HL-60 (cell line): ENCODE results near the gene LMBRD1.

Experiments used
- DNase-seq, 2 experiments: peaks; one replicate each; pipeline ENCODE4 v3.0.0-alpha.2; 2010 to 2020; ENCODE audit warnings: low read depth in 1 of 2, low spot score in 1 of 2
- H3K27ac ChIP-seq: fragments of 250-450 bp; sonication (Bioruptor Pico); replicated peaks from 2 replicates; pipeline ENCODE4 v1.5.1; 2020; ENCODE audit warnings: mild to moderate bottlenecking, moderate library complexity
- H3K27me3 ChIP-seq: fragments of 250-450 bp; sonication (Bioruptor Pico); 2 replicates; pipeline ENCODE4 v1.5.1; 2021; ENCODE audit warnings: mild to moderate bottlenecking, moderate library complexity; ENCODE audit not compliant: insufficient read depth, poor library complexity, severe bottlenecking
- H3K4me3 ChIP-seq: replicated peaks from 2 replicates; pipeline ENCODE4 v1.5.1; 2011; ENCODE audit warnings: mild to moderate bottlenecking, control low read depth, low read length; ENCODE audit not compliant: insufficient read depth
- CTCF ChIP-seq: IDR thresholded peaks from one replicate; pipeline ENCODE4 v1.5.1; 2011; ENCODE audit warnings: low read length, control low read depth, inconsistent platforms; ENCODE audit not compliant: insufficient read depth
- GABPA ChIP-seq: IDR thresholded peaks from 2 replicates; pipeline ENCODE4 v1.6.1; 2012; ENCODE audit warnings: low read depth
- POLR2AphosphoS5 ChIP-seq: IDR thresholded peaks from 2 replicates; pipeline ENCODE4 v1.6.1; 2012; ENCODE audit warnings: low read depth
- REST ChIP-seq: IDR thresholded peaks from 2 replicates; pipeline ENCODE4 v1.6.1; 2012; ENCODE audit warnings: low read depth; ENCODE audit not compliant: insufficient replicate concordance
- SPI1 ChIP-seq: IDR thresholded peaks from 2 replicates; pipeline ENCODE4 v1.6.1; 2012; ENCODE audit warnings: low read depth, mild to moderate bottlenecking, borderline replicate concordance

Gene LMBRD1

GRCh38 chr6:69775585-69775849 is 21.3 kb downstream of the LMBRD1 start:
- Histone ChIP-seq H3K4me3 (no peak overlapping the region), H3K27ac (no peak overlapping the region), H3K27me3 (no peaks in the 10 kb centered on the region)
- TF ChIP-seq REST = no peak
- TF ChIP-seq GABPA = no peak
- no peak for TF ChIP-seq POLR2AphosphoS5
- TF ChIP-seq CTCF = no peak
- no peak for TF ChIP-seq SPI1
- no peak for DNase-seq

- no peak overlapping the region for H3K4me3 ChIP-seq
- no peak for DNase-seq
- TF ChIP-seq GABPA = no peak
- TF ChIP-seq SPI1 = no peak
- no peak for TF ChIP-seq REST
- no peak for TF ChIP-seq POLR2AphosphoS5
- no peak for TF ChIP-seq CTCF
- no peaks in the 10 kb centered on the region for H3K27me3 ChIP-seq
- no peak overlapping the region for H3K27ac ChIP-seq
These were observed 21.8 kb downstream of the LMBRD1 start for GRCh38 chr6:69774740-69775584.

GRCh38 chr6:69771158-69771906 is 25.5 kb downstream of the LMBRD1 start:
- Histone ChIP-seq H3K27me3 (no peaks in the 10 kb centered on the region), H3K27ac (no peak overlapping the region), H3K4me3 (no peak overlapping the region)
- TF ChIP-seq POLR2AphosphoS5 = no peak
- no peak for TF ChIP-seq GABPA
- no peak for TF ChIP-seq CTCF
- no peak for TF ChIP-seq SPI1
- no peak for TF ChIP-seq REST
- no peak for DNase-seq
